ENCODE results near the gene SPARC. TPM values are rescaled to one million over a fixed set of nuclear protein-coding genes. Genes with fewer than 3 reads are reported as not detected.
A peak's percentile ranks its signal among the peaks of the same experiment; 100 is the strongest.

The SPARC gene
- total RNA-seq, 2 experiments from 2014 or later, result 0.78 to 0.80 TPM

DNA sequence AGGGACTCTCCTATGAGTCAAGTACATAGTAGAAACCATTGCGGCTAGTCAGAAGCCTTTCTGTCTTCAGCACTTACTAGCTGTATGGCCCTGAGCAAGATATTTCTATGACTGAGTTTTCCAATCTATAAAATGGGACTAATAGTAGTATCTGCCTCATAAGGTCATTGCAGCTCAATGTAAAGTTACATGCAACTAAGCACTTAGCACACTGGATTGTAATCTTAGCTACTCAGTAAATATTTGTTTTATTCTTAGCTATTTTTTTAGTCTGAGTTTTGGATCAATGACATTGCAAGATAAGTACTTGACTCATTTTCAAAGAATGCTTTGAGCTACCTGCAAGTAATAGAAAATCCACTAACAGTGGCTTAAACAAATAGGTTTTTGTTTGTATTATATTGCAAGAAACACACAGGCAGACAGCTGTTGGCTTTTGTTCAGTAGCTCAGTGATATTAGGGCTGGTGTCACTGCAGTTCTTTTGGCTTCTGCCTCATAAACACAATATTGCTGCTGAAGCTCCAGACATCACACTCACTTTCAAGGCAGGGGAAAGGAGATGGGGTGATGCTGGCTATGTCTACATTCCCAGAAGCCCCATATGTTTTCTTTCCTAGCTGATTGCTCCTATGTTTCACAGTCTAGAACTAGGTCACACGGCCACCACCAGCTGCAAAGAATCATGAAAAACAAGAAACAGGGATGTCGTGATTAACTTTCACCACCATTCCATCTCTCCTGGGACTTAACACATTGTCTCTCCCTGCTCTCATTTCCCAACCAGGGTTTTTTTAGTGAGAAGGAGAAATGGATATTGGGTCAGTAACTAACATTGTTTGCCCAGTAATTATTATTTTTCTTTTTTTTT, 68.6 kb downstream of the SPARC start:
- POLR2A ChIA-PET, result interaction anchor here (0.8 kb wide), 1 partner anchor 34 kb away, joined by 3 read pairs; no protein-coding TSS in a partner anchor
- TF ChIP-seq CTCF (IDR thresholded peaks at IDR 0.05), result no peak
- H3K27ac ChIP-seq (ENCODE audit: low read depth in 1 of 2, low read length in 2 of 2), result no peak overlapping the region
- DNase-seq, result no peak
- H3K9me3 ChIP-seq (ENCODE audit: control insufficient read depth in 1 of 2, insufficient read depth in 1 of 2, low read length in 2 of 2), result no peaks in the 10 kb centered on the region
- CTCF ChIA-PET, result interaction anchor here (2.2 kb wide), 1 partner anchor 41 kb away, joined by 5 read pairs; no protein-coding TSS in a partner anchor
- Mint-ChIP-seq H3K27ac (no peak overlapping the region), H3K4me3 (no peak overlapping the region), H3K4me1 (ENCODE audit: low read depth) (peaks cover 30% of the 10 kb centered on the region), H3K27me3 (peaks cover 15% of the 10 kb centered on the region), H3K9me3 (no peaks in the 10 kb centered on the region), H3K36me3 (ENCODE audit: low read depth) (no peaks in the 10 kb centered on the region)
- peaks cover 31% of the 10 kb centered on the region for H3K4me1 ChIP-seq (ENCODE audit: insufficient read depth, low read length)
- intact Hi-C loops (cut with DNase I, micrococcal nuclease), result no loop called here
- no peak overlapping the region for H3K4me3 ChIP-seq (ENCODE audit: low read length)
- H3K27me3 ChIP-seq (ENCODE audit: control insufficient read depth in 1 of 2, insufficient read depth in 2 of 2, low read length in 2 of 2), result no peaks in the 10 kb centered on the region
- H3K36me3 ChIP-seq (ENCODE audit: insufficient read depth, low read length), result no peaks in the 10 kb centered on the region
- no peak for ATAC-seq (ENCODE audit: poor library complexity)

DNA sequence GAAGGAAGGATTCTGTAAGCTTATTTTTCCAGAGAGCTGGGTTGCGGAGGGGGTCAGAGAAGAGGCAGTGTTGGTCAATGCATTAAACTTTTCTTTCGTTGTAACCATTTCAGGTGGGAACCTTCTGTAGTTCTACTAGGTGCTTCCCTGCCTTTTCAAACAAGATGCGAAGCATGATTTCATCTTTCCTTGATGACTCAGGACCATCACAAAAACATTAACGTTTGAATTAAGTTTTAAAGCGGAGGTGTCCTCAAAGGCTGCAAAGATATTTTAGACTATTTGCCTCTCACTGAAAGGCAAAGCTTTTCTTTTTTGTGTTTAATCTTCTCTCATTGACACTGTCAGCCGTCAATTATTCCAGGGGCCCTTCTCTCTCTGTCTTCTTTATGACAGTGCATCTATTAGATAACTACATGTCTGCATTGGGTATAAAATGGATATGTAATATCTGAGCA, 69.3 kb downstream of the SPARC start:
- Mint-ChIP-seq H3K36me3 (ENCODE audit: low read depth) (no peaks in the 10 kb centered on the region), H3K4me3 (no peak overlapping the region), H3K4me1 (ENCODE audit: low read depth) (peaks cover 36% of the 10 kb centered on the region), H3K9me3 (no peaks in the 10 kb centered on the region), H3K27me3 (peaks cover 15% of the 10 kb centered on the region), H3K27ac (no peak overlapping the region)
- ATAC-seq (ENCODE audit: poor library complexity) (no peak), DNase-seq (no peak)
- no peak for TF ChIP-seq CTCF (IDR thresholded peaks at IDR 0.05)
- Histone ChIP-seq H3K4me3 (ENCODE audit: low read length) (no peak overlapping the region), H3K27ac (ENCODE audit: low read depth in 1 of 2, low read length in 2 of 2) (no peak overlapping the region), H3K36me3 (ENCODE audit: insufficient read depth, low read length) (no peaks in the 10 kb centered on the region), H3K4me1 (ENCODE audit: insufficient read depth, low read length) (peaks cover 37% of the 10 kb centered on the region), H3K9me3 (ENCODE audit: control insufficient read depth in 1 of 2, insufficient read depth in 1 of 2, low read length in 2 of 2) (no peaks in the 10 kb centered on the region), H3K27me3 (ENCODE audit: control insufficient read depth in 1 of 2, insufficient read depth in 2 of 2, low read length in 2 of 2) (no peaks in the 10 kb centered on the region)
- intact Hi-C loops (cut with DNase I, micrococcal nuclease), result no loop called here
- POLR2A ChIA-PET, result interaction anchor here (0.8 kb wide), 1 partner anchor 35 kb away, joined by 3 read pairs; no protein-coding TSS in a partner anchor
- CTCF ChIA-PET, result interaction anchor here (2.2 kb wide), 1 partner anchor 41 kb away, joined by 5 read pairs; no protein-coding TSS in a partner anchor

DNA sequence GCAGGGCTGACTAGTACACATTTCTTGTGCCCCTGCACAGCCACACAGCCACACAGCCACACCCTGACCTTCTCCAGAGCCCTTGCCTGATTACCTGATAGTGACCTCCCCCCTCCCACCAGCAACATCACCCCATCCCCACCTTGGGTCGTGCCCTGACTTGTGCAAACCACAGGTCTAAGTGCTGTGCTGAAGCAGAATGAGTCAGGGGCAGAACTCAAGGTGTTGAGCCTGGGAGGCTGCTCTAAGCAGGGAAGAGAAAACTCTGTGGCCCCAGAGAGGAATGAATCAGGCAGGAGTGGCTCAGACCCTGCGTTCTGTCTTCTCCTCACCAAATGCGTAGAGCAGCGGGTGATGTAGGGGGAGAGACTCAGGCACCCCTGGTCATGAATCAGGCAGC, 71.3 kb downstream of the SPARC start:
- Histone ChIP-seq H3K27ac (ENCODE audit: low read depth in 1 of 2, low read length in 2 of 2) (no peak overlapping the region), H3K4me1 (ENCODE audit: insufficient read depth, low read length) (peaks cover 45% of the 10 kb centered on the region), H3K4me3 (ENCODE audit: low read length) (no peak overlapping the region), H3K9me3 (ENCODE audit: control insufficient read depth in 1 of 2, insufficient read depth in 1 of 2, low read length in 2 of 2) (no peaks in the 10 kb centered on the region), H3K36me3 (ENCODE audit: insufficient read depth, low read length) (no peaks in the 10 kb centered on the region), H3K27me3 (ENCODE audit: control insufficient read depth in 1 of 2, insufficient read depth in 2 of 2, low read length in 2 of 2) (no peaks in the 10 kb centered on the region)
- H3K9me3 Mint-ChIP-seq, result no peaks in the 10 kb centered on the region
- DNase-seq (peak in 1 of 14 experiments; percentile 40), ATAC-seq (ENCODE audit: poor library complexity) (no peak)
- no peak for TF ChIP-seq CTCF (IDR thresholded peaks at IDR 0.05)
- intact Hi-C loops (cut with DNase I, micrococcal nuclease), result no loop called here
- peak overlapping the region; percentile 84 for H3K27ac Mint-ChIP-seq
- no peaks in the 10 kb centered on the region for H3K36me3 Mint-ChIP-seq (ENCODE audit: low read depth)
- no peak overlapping the region for H3K4me3 Mint-ChIP-seq
- POLR2A ChIA-PET, result no interaction called here
- CTCF ChIA-PET, result no interaction called here
- H3K27me3 Mint-ChIP-seq, result peaks cover 4% of the 10 kb centered on the region
- H3K4me1 Mint-ChIP-seq (ENCODE audit: low read depth), result peaks cover 43% of the 10 kb centered on the region

Data from CD4-positive, alpha-beta T cell (primary cell).